GM19397 (cell line): ENCODE results near the gene CILP2.

Experiments
- ATAC-seq: cut with Tn5 transposase; IDR thresholded peaks from one replicate; pipeline ENCODE4 v1.9.1; 2021; ENCODE audit warnings: mild to moderate bottlenecking, moderate library complexity; ENCODE audit not compliant: unreplicated experiment

Gene CILP2

DNA sequence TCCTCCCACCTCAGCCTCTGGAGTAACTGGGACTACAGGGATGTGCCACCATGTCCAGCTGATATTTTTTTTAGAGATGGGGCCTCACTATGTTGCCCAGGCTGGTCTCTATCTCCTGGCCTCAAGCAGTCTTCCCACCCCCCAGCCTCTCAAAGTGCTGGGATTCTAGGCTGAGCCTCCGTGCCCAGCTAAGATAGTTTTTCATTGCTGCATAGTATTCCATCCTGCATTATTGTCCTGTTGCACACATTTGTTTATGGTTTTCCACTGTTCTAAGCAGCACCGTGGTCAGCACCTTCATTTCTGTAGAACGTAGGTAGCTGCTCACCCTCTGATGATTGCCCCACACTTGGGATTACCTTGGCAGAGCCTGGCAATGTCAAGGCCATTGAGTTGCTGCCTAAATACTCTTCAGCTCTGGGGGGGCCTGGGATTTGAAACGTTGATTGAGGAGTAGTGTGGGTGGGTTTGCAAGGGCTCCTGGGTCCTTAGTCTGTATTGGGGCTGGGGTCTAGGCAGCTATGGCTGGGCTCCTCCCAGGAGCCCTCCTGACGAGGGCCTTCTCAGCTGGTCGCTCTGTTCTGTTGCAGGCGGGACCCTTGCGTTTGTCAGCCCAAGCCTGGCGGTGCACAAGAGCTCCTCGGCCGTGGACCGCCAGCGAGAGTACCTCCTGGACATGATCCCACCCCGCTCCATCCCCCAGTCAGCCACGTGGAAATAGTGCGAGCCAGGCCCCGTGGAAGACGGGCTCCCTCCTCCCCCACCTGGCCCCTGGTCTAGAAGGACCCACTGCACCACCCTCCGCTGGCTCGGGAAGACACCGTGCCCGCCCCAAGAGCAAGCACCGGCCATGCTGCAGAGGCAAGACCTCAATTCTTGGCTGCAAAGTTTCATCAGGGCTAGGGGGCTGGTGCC is 33.1 kb upstream of the CILP2 start:
- no peak for ATAC-seq

DNA sequence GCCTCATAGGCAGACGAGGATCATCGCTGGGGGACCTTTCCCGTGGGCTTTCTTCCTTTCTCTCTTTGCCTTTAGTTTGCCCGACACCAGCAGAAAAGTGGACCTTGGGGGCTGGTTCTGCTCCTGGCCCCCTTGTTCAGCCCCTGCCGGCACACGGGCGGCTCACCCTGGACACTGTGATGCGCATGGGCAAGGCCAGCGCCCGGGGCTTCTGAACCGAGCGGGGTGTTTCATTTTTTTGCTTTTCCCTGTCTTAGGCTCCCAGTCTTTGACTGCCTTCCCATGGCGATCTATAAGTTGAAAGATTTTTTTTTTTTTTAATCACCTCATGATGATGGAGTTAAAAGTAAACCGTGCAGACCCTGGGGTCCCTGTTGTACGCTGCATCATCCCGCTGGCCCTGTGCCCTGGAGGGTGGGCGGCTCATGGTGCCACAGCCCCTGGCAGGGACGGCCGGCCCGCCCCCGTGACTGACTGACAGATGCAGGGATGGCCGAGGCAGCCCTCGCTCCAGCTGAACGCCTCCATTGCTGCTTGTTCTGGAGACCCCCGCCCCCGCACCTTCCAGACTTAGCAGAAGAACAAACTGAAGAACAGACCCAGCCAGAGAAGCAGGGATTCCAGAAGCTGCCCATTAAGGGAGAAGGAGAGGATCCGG is 32.3 kb upstream of the CILP2 start:
- no peak for ATAC-seq

DNA sequence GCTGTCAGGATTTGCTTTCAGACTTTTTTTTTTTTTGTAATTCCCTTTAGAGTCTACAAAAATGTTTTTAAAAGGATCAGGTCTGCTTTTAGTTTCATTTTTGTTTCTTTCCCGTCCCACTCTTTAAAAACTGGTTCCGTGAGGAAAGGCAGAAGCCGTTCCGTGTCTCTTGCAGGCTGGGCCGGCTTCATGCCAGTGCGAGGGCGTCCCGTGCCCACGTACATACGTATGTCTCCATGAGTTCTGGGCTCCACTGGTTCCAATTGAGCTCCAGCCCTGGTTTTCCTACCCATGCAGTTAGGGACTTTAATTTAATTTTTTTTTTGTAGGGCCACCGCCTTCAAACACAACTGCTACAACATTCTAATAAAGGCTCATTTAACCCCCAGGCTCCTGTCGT is 31.5 kb upstream of the CILP2 start:
- ATAC-seq, result no peak

DNA sequence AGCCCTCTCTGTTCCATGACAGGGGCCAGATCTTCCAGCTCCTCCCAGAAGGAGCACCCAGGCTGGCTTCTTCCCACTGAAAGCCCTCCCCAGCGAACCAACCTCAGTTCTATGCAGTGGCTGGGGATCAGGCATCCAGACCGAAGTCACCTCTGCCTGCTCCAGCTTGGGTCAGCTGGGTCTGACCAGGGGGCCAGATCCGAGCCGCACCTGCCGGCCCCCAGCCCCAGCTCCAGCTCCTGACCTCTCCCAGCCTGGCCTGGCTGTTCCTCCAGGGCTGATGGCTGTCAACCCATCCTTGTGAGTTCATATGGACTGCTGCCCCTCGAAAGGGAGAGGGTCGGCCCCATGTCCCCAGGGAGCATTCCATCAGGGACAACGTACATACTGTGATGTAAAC is 30.7 kb upstream of the CILP2 start:
- ATAC-seq, result no peak

DNA sequence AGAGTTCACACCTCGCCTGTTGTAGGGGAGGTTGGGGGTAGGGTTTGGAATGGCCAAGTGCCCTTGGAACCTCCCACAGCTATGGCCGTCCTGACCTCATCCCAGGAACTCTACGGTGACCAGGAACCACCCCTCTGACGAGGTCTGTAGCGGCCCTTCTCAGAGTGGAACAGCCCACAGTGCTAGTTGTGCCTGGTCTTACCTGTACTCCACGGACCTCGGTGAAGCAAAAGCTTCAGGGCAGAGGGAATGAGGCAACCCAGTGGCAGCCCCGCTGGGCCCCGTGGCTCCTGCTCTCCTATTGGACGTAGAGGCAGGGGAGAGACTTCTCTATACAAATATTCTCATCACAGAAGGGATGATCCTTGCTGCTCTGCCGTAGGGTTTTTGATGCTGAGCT is 29.8 kb upstream of the CILP2 start:
- no peak for ATAC-seq

DNA sequence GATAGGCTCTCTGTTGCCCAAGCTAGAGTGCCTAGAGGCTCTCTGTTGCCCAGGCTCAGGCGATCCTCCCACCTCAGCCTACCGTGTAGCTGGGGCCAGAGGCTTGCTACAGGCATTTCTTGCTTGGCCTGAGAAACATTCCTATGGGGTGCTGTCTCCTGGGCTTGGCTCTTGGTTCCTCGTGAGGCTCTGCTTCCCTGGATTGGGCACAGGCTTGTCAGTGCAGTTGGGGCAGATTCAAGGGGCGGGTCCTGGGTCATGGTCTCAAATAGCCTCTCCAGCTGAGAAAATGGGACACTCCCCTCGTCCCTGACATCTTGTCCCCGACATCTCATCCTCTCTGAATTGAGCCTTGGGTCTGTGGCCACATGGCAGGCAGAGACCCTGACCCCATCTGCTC is 27.6 kb upstream of the CILP2 start:
- ATAC-seq, result no peak

DNA sequence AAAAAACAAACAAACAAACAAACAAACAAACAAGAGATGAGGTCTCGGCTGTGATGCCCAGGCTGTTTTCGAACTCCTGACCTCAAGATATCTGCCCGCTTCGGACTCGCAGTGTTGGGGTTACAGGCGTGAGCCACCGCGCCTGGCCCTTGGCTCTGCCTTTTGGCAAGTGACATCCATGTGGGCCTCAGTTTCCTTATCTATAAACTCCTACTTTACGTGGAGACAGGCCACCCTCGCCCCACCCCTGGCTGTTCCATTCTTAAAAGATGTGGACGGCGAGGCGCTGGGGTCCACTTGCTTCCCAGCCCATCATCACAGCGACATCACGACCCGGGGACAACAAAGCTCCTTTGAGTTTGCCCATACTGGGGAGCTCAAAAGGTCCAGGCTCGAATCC is 24.4 kb upstream of the CILP2 start:
- ATAC-seq, result no peak

DNA sequence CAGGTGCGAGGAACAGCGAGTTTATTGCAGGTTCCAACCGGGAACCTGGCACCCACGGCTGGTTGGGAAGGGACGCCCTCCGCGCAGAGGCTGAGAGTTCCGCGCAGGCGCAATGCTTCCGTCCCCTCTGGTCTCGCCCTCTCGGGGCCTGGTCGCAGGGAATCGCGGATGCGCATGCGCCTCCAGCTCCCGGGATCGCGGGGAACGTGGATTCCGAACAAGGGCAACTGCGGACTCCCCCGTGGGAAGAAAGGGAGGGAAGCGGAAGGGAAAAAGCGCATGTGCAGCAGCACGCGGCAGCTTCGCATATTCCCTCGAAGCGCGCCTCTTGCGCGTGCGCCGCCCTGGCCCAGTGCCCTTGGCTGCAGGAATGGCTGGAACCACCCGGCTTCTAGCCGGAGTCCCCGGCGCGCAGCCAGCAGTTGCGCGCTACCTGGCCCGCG is 23.8 kb upstream of the CILP2 start:
- ATAC-seq, result no peak

DNA sequence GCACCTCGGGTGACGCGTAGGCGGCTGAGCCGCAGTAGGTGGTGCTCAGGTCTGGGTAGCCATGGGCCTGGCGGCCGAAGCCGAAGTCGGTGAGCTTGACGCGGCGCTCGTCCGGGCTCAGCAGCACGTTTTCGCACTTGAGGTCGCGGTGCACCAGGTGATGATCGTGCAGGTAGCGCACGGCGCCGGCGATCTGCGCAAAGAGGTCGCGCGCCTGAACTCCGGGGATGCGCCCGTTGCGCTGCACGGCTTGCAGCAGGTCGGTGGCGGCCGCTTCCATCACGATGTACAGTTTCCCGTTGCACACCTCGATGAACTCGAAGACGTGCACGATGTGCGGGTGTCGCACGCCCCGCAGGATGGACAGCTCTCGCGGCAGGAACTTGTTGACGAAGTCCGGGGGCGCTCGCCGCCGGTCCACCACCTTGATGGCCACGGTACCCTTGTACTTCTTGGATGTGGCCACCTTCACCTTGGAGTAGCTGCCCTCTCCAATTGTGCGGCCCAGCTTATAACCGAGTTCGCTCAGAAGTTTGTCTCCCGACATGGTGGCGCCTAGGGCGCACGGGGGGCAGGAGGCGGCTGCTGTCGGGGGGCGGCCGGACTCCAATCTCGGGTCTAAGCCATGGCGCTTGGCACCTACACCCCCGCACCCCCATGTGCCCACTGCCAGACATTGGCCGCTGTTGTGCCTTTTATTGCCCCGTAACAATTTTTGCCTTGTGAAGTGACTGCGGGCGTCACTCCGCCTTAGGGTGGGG is 23.0 kb upstream of the CILP2 start, which contains the start of gene TSSK6:
TSS of gene TSSK6 (minus strand) at position 668 of the 761 bp plus-strand sequence. CDS start at position 547, 121 bp downstream.
- ATAC-seq, result no peak

DNA sequence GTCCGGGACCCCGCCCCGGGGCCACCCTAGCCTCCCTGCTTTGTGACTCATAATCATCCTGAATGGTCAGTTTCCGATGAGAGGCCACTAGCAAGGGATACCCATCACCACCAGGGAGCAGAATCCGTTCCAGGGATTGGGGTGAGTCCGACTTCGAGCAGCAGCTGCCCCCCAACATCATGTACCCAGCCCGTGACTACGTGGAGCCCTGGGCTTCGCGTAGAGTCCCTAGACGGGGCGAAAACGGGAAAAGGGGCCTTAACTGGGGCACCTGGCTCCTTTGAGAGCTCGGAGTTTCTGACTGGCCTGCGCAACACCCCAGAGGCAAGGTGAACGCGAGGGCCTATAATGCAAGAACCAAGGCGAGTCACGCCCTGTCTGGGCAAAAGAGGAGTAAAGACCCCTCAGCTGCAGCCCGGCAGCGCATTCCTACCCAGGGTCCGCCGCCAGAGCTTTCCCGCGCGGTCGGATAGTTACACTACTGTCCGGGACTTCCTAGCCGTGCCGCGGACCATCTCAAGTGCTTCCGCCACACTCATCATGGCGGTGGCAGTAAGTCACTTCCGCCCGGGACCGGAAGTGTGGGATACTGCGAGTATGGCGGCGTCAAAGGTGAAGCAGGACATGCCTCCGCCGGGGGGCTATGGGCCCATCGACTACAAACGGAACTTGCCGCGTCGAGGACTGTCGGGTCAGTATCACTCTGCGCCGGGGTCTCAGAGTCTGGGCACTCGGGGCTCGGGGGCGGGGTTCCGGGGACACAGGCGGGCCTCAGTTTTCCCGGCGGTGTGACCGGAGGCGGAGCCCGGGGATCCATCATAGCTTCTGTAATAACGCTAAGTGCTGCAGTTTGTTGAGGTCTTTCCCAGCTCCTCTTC is 22.2 kb upstream of the CILP2 start, which contains the start of gene NDUFA13:
TSS of gene NDUFA13 (plus strand) at position 584 of the 878 bp plus-strand sequence. CDS start at position 598, 14 bp downstream.
- ATAC-seq, result peak; percentile 87

DNA sequence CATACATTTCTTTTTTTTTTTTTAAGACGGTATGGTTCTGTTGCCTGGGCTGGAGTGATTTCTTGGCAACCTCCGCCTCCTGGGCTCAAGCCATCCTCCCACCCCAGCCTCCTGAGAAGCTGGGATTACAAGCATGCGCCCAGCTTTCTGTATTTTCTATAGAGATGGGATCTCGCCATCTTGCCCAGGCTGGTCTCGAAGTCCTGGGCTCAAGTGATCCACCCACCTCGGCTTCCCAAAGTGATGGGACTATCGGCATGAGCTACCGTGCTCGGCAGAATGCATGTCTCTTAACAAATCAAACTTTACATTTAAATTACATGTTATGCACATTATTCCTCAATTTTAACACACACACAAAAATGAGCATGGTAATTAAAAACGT is 20.8 kb upstream of the CILP2 start:
- no peak for ATAC-seq

DNA sequence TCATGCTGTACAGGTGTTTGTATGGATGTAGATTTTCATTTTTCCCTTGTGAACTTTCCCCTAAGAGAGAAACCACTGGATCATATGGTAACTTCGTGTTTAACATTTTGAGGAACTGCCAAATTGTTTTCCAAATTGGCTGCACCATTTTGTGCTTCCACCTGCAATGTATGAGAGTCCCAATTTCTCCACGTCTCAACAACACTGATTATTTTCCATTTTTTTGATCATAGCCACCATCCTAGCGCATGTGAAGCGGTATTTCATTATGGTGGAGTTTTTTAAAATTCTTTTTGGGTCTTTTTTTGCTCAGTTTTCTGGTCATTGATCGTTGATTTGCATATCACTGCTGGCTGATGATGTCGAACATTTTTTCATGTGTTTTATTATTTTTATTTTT is 17.1 kb upstream of the CILP2 start:
- no peak for ATAC-seq

DNA sequence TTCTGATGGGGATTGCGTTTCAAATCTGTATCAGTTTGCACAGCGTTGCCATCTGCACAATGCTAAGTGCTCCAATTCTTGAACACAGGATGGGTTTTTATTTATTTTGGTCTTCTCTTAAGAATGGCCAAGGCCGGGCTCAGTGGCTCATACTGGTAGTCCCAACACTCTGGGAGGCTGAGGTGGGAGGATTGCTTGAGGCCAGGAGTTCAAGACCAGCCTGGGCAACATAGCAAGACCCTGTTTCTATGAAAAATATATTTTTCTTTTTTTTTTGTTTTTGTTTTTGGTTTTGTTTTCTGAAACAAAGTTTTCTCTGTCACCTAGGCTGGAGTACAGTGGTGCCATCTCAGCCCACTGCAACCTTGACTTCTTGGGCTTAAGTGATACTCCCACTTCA is 14.9 kb upstream of the CILP2 start:
- no peak for ATAC-seq

DNA sequence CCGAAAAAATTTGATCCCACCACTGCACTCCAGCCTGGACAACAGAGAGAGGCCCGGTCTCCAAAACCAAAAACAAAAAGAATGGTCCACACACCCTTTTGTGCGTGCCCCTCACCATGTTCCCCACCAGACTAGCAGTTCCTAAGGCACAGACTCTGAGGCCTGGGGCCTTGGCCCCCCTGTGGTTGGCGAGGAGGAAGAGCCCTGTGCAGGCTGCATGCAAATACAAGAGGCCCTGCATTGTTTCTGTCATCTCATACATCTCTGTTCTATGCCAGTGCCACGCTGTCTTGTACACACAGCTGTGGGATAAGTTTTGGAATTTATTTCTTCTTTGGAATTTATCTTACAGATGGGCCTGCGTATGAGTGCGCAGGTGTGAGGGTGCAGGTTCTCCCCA is 14.0 kb upstream of the CILP2 start:
- ATAC-seq, result no peak

DNA sequence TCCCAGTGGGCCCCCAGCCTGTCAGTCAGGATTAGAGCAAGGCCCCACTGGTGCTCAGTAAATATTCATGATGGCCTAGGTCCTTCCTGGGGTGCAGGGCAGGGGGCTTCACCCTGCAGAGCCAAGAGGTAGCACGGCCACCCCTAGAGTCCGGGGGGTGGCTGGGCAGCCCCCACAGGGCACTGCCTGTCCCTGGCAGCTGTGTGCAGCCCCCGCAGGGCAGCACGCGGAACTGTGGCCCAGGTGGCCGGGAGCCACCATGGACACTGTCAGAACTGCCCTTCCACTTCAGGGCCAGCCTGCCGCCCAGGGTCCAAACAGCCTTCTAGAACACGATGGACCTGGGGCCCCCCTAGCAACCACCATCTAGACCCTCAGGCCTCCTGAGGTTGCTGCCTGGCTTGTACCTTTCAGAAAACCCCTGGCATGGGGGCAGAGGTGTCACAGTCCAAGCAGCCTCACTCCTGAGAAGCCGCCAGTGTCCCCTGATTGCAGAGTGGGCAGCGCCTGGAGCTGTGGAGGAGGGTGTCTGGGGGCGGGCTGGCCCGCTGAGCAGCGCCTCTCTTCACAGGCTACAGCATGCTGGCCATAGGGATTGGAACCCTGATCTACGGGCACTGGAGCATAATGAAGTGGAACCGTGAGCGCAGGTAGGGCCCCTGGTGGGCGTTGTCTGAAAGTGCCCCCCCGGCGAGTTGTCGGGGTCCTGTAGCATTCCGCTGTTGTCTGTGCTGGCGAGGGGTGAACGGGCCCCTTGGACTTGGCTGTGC is 12.3 kb upstream of the CILP2 start:
- ATAC-seq, result no peak

DNA sequence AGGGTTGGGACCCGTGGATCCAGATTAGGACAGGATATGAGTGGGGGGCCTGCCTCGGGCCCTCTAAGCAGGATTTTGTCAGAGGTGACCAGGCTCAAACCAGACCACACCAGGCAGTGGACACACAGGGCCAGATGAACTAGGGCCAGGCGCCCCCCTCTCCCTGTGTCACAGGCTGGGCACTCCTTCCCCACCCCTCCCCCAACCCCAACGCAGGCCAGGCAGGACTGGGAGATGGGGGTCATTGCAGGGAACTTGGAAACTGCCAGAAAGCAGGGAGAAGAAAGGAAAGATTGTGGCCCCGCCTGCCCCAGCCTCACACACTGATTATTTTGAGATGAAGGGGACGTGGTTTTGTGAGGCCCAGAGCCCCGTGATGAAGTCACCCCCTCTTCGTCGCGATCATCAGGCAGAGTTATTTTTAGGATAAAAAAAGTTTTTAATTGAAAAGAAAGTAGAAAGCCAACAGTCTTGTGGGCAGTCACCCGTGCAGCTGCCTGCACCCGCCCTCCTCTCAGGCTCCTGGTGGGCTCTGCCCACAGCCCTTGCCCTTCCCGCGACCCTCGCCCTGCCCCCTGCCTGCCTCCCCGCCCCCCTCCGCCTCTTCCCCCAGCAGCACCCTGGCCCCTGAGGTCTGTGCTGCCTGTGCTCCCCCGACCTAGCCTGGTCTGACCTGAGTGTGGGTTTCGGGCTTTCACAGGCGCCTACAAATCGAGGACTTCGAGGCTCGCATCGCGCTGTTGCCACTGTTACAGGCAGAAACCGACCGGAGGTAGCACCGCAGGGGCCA is 11.3 kb upstream of the CILP2 start:
- ATAC-seq, result no peak

DNA sequence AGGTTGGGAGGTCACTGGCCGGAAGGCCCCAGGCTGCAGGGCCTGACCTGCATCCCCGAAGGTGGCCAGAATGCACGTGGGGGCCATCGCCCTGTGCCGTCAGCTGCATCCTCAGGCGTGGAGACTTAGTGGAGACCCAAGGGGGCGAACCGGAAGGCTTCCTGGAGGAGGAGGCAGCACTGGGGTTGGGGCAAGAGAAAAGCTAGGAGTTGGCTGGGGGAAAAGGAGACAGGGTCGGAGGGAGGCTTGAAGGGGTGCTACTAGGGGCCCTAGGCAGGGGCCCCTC is 10.8 kb upstream of the CILP2 start:
- ATAC-seq, result no peak

DNA sequence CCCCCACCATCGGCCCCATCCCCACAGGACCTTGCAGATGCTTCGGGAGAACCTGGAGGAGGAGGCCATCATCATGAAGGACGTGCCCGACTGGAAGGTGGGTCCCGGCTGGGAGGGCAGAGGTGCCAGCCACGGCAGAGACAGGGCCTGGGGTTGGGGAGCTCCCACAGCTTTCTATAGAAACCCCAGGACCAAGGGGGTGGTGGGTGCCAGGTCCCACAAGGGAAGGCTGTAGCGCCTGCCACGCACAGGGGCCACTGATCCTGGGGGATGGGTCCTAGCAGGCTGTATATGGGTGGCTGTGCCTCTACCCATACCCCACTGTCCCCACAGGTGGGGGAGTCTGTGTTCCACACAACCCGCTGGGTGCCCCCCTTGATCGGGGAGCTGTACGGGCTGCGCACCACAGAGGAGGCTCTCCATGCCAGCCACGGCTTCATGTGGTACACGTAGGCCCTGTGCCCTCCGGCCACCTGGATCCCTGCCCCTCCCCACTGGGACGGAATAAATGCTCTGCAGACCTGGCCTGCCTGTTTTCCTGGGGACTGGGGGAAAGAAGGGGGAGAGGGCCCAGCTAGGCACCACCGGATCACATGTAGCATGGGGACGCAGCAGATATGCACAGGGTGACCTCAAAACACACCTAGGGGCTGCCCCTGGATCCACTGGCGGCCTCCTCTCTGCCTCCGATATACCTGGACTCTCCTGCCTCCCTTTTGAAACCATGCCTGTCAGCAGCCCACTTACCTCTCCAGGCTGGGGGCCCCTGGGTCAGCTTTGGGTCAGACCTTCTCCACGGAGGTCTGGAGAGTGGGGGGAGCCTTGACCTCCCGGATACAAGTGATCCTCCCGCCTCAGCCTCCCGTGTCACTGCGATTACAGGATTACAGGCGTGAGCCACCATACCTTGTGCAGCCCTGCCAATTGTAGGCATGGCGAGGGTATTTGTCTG is 10.1 kb upstream of the CILP2 start:
- ATAC-seq, result no peak
